Fibroblast of skin of right quadriceps (primary cell): ENCODE measurements around the gene UPK3A.
"Not testable (repeated sequence)": the region's sequence is repeated elsewhere in the genome, so short reads cannot be mapped to it uniquely, and the experiment has no call there.

Experiments
- DNase-seq: peaks from one replicate; pipeline ENCODE4 v3.0.0-alpha.2; 2013

Gene UPK3A

DNA sequence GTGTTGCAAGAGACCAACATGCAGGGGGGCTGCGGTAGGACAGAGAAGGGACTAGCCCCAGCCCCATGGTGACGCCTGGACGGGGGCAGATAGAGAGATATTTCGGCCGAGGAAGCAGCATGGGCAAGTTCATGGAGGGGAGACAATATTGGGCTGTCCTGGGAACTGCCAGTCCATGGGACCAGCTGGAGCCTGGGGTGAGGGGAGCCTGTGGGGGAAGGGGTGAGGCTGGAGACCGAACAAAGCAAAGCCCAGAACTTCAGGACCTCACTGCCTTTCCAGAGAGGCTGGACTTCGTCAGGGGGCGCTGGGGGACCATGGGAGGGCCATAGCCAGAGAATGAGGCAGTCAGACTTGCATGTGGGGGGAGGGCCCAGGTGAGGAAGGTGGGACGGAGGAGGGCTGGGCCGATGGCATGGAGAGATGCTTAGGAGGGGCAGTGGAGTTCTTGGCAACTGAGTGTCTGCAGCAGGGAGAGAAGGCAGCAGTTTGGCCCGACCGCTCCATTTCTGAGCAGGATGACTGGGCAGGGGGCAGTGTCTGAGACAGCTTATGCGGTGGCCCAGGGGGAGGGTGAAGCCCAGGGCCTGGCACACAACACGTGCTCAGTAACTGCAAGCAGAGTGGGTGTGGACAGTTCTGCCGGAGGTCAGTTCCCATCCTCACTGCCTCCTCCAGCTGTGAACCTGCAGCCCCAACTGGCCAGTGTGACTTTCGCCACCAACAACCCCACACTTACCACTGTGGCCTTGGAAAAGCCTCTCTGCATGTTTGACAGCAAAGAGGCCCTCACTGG, 712 bp downstream of the UPK3A start:
- no peak for DNase-seq

GRCh38 chr22:45286854-45287551, 2.3 kb downstream of the UPK3A start:
- no peak for DNase-seq

DNA sequence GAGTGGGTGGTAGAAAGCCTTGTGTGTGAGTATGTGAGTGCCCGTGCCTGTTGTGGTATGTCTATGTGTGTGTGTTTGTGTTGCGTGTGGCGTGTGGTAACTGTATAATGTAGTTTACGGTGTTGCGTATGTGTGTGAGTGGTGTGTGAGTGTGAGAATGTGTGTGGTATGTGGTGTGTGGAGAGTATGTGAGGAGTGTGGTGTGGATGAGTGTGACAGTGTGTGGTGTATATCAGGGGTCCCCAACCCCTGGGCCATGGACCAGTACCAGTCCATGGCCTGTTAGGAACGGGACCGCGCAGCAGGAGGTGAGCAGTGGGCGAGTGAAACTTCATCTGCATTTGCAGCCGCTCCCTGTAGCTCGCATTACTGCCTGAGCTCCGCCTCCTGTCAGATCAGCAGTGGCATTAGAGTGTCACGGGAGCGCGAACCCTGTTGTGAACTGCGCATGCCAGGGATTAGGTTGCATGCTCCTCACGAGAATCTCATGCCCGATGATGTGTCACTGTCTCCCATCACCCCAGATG, 5.7 kb downstream of the UPK3A start:
- DNase-seq = peak; percentile 82

- DNase-seq = no peak
Observed at GRCh38 chr22:45291061-45291930, 6.5 kb downstream of the UPK3A start.

- DNase-seq = no peak
Observed at GRCh38 chr22:45291931-45292290, 7.2 kb downstream of the UPK3A start.

DNA sequence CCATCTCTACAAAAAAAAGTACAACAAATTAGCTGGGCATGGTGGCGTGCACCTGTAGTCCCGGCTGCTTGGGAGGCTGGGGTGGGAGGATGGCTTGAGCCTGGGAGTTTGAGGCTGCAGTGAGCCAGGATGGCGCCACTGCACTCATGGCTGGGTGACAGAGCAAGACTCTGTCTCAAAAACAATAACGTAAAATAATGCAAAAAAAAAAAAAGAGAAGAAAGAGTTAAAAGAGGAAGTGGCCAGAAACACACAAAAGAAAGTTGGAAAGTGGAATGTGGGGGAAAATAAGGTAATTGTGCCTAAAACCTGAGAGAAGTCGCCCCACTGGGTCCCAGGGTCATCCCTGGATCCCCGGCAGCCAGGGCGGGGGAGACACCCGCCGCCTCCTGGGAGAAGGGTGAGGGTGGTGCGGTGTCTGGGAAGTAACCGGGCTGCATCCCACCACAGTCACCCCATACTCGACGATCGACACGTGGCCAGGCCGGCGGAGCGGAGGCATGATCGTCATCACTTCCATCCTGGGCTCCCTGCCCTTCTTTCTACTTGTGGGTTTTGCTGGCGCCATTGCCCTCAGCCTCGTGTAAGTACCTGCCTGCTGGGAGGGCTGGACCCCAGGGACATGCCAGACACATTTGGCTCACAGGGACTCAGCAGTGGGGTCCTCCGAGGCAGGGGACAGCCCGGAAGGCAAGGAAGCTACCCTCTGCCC, 8.1 kb downstream of the UPK3A start:
- no peak for DNase-seq

DNA sequence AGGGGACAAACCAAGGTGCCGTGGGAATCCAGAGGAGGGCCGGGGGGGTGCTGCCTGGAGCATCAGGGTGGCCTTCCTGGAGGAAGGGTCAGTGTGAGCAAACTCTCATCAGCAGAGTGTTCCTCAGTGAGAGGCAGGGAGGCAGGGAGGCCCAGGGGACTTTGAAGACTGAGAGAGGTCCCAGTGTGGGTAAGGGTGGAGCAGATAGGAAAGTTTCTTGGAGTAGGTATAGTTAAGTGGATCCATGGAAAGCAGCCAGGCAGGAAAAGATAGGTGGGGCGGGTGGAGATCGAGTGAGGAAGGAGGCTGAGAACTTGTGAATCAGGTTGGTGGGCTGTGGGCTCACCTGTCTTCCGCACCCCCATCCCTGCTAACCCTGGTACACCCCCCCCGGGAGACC, 9.3 kb downstream of the UPK3A start:
- DNase-seq = no peak

- DNase-seq = not testable (repeated sequence)
Observed at GRCh38 chr22:45295004-45295403, 10.3 kb downstream of the UPK3A start.

DNA sequence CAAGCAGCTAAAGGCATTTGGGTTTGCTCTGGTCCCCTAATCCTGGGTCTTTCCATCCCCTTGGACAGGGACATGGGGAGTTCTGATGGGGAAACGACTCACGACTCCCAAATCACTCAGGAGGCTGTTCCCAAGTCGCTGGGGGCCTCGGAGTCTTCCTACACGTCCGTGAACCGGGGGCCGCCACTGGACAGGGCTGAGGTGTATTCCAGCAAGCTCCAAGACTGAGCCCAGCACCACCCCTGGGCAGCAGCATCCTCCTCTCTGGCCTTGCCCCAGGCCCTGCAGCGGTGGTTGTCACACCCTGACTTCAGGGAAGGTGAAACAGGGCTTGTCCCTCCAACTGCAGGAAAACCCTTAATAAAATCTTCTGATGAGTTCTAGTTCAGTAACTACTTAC, 10.7 kb downstream of the UPK3A start:
- no peak for DNase-seq

DNA sequence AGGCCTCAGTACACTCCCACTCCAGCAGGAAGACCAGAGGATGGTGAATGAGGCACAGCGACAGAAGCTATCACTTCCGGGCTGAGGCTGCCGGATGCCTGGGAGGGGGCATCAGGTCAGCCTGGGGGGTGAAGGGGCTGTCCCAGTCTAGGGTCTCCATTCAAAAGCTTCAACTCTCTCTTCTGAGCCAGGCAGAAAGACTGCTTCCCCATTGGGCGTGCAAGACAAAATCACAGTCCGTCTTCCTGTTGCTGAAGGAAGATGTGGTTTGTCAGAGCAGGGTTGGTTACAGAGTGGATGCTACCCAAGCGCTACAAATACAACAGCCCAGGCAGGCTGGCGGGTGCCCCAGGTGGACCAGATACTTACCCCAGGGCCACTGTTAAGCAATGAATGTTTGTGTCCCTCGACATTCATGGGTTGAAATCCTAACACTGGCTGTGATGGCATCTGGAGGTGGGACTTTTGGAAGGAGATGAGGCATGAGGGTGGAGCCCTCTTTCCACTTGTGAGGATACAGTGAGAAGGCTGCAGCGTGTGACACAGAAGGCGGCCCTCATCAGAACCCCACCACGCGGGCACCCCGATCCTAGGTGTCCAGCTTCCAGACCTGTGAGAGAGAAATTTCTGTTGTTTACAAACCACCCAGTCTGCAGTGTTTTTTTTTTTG, 12.0 kb downstream of the UPK3A start:
- no peak for DNase-seq

GRCh38 chr22:45298934-45299505, 14.3 kb downstream of the UPK3A start:
- no peak for DNase-seq

DNA sequence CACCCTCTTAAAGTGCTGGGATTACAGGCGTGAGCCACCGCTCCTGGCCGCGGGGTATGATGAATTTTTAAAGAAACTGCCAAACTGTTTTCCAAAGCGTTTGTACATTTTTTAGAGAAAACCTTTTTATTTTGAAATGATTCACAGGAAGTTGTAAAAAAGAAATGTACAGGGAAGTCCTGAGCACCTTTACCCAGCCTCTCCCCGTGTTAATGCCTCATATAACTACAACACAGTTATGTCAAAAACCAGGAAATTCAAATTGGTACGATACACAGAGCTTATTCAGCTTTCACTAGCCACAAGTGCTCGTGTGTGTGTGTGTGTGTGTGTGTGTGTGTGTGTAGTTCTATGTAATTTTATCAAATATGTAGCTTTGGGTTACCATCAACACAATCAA, 18.0 kb downstream of the UPK3A start:
- DNase-seq = no peak

- no peak for DNase-seq
Observed at GRCh38 chr22:45303181-45303580, 18.4 kb downstream of the UPK3A start.

GRCh38 chr22:45304971-45305370, 20.2 kb downstream of the UPK3A start:
- no peak for DNase-seq

- DNase-seq = no peak
Observed at GRCh38 chr22:45305456-45306075, 20.8 kb downstream of the UPK3A start.

GRCh38 chr22:45306139-45306538, 21.4 kb downstream of the UPK3A start:
- DNase-seq = no peak

- no peak for DNase-seq
Observed at GRCh38 chr22:45308391-45308956, 23.7 kb downstream of the UPK3A start.

DNA sequence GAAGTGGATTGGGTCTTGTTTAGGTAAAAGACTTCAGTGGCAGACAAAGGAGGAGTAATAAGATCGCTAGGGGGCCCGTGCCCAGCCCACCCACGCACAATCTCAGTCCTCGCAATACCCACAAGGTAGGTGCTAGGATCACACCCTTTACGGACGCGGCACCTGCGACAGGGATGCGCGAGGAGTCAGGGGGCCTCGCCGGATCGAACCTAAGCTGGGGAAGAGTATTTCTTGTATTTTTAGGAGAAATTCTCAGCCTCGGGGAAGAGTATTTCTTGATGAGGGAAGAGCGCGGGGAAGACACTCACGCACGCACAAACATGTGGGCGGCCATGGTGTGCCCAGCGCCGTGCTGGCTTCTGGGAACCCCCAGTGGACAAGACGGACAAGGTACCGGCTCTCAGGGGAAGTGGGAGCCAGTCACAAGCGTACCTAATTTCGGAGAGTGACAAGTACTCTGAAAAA, 24.2 kb downstream of the UPK3A start:
- no peak for DNase-seq

DNA sequence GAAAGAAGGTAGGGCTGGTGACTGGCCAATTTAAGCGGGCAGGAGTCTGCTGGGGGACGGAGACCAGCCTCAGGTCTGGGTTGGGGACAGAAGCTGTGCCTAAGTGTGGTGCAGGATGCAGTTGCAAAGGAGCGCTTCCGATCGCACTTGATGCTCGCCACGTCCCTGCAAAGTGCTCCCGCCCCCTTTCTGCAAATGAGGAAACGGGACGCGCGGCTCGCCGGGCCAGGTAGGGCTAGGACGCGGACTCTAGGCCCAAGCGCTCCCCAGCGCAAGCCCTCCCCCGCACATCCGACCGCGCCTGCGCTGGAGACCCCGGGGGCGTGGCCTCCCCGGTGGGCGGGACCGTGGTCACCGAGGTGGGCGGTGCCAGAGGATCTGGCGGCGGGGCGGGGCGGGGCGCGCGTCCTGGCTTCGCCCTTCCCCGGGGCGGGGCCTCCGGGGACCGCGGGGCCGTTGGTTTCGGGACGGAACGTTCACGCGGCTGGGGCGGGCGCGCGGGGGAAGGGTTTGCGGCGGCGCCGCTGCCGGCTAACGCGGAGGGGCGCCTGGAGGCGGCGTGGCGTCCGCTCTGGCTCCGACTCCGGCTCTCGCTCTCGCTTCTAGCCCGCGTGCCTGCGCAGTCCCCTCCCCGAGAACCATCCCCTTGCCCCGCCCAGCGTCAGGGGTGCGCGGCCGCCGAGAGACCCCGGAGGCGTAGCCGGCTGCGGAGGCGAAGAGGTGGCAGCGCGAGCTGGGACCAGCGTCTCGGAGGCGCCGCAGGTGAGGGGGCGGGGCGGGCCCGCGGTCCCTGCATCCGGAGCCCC, 24.9 kb downstream of the UPK3A start, which contains the start of gene FAM118A:
FAM118A (plus strand) TSS at position 513 of the 806 bp plus-strand sequence. CDS start 12,446 bp downstream, outside the sequence.
- peak; percentile 93 for DNase-seq
